GM21717 (cell line): ENCODE results near the gene KAT2B.
A peak's percentile ranks its signal among the peaks of the same experiment; 100 is the strongest.

Experiments
- ATAC-seq: cut with Tn5 transposase; IDR thresholded peaks from one replicate; pipeline ENCODE4 v1.9.1; 2021; ENCODE audit warnings: mild to moderate bottlenecking, moderate library complexity; ENCODE audit not compliant: unreplicated experiment

The KAT2B gene

GRCh38 chr3:20141316-20141715, 101.1 kb downstream of the KAT2B start:
- no peak for ATAC-seq

GRCh38 chr3:20141851-20142250, 101.6 kb downstream of the KAT2B start:
- ATAC-seq, result no peak

- no peak for ATAC-seq
Observed at GRCh38 chr3:20142517-20142916, 102.3 kb downstream of the KAT2B start.

GRCh38 chr3:20143519-20143918, 103.3 kb downstream of the KAT2B start:
- ATAC-seq, result no peak

GRCh38 chr3:20145874-20146273, 105.6 kb downstream of the KAT2B start:
- no peak for ATAC-seq

- no peak for ATAC-seq
Observed at GRCh38 chr3:20146301-20146700, 106.1 kb downstream of the KAT2B start.

GRCh38 chr3:20147361-20147760, 107.1 kb downstream of the KAT2B start:
- ATAC-seq, result no peak

- no peak for ATAC-seq
Observed at GRCh38 chr3:20148466-20148865, 108.2 kb downstream of the KAT2B start.

- ATAC-seq, result no peak
Observed at GRCh38 chr3:20154078-20154477, 113.8 kb downstream of the KAT2B start.

- no peak for ATAC-seq
Observed at GRCh38 chr3:20154928-20155327, 114.7 kb downstream of the KAT2B start.

- no peak for ATAC-seq
Observed at GRCh38 chr3:20160230-20160629, 120.0 kb downstream of the KAT2B start.

GRCh38 chr3:20161714-20162113, 121.5 kb downstream of the KAT2B start:
- ATAC-seq, result no peak

GRCh38 chr3:20173844-20174410, 133.7 kb downstream of the KAT2B start:
- ATAC-seq, result no peak

GRCh38 chr3:20181276-20181675, 141.0 kb downstream of the KAT2B start:
- ATAC-seq, result no peak

- no peak for ATAC-seq
Observed at GRCh38 chr3:20182206-20182605, 142.0 kb downstream of the KAT2B start.

- ATAC-seq, result peak; percentile 18
Observed at GRCh38 chr3:20185331-20185678, 145.1 kb downstream of the KAT2B start.

GRCh38 chr3:20185679-20186599, 145.7 kb downstream of the KAT2B start, which contains the start of gene SGO1:
SGO1 (minus strand) TSS chr3:20186206; CDS start chr3:20184027, 2,179 bp downstream.
- ATAC-seq, result peak; percentile 98

- peak; percentile 4 for ATAC-seq
Observed at GRCh38 chr3:20186600-20187004, 146.4 kb downstream of the KAT2B start.

- no peak for ATAC-seq
Observed at GRCh38 chr3:20190991-20191390, 150.7 kb downstream of the KAT2B start.

GRCh38 chr3:20194793-20195460, 154.7 kb downstream of the KAT2B start:
- ATAC-seq, result no peak

GRCh38 chr3:20197775-20198174, 157.5 kb downstream of the KAT2B start:
- no peak for ATAC-seq

GRCh38 chr3:20201143-20201542, 160.9 kb downstream of the KAT2B start:
- no peak for ATAC-seq
